H9 (cell line): ENCODE measurements around the gene ARHGAP24. TPM values are rescaled to one million over a fixed set of nuclear protein-coding genes. Genes with fewer than 3 reads are reported as not detected.

Experiments
- DNase-seq: peaks from one replicate; pipeline ENCODE4 v3.0.0-alpha.2; 2017
- H2AFZ ChIP-seq: one replicate; pipeline ENCODE4 v1.6.1; 2013; ENCODE audit warnings: mild to moderate bottlenecking, low read length, control low read depth, moderate library complexity
- H2AK5ac ChIP-seq: 2 replicates; pipeline ENCODE4 v1.6.1; 2013; ENCODE audit warnings: low read length, control low read depth, mixed read lengths; ENCODE audit not compliant: insufficient read length
- H2BK120ac ChIP-seq: one replicate; pipeline ENCODE4 v1.6.1; 2013; ENCODE audit warnings: low read depth, mild to moderate bottlenecking, low read length, control low read depth, inconsistent platforms; ENCODE audit not compliant: poor library complexity, severe bottlenecking
- H2BK12ac ChIP-seq: 2 replicates; pipeline ENCODE4 v1.6.1; 2013; ENCODE audit warnings: low read length, control low read depth, mixed read lengths, low read depth; ENCODE audit not compliant: insufficient read length
- H2BK15ac ChIP-seq: 2 replicates; pipeline ENCODE4 v1.6.1; 2013; ENCODE audit warnings: low read depth, low read length, control low read depth
- H2BK20ac ChIP-seq: one replicate; pipeline ENCODE4 v1.6.1; 2013; ENCODE audit warnings: low read depth, mild to moderate bottlenecking, low read length, control low read depth, inconsistent platforms; ENCODE audit not compliant: poor library complexity, severe bottlenecking
- H2BK5ac ChIP-seq: 2 replicates; pipeline ENCODE4 v1.6.1; 2013; ENCODE audit warnings: low read length, control low read depth, mixed read lengths; ENCODE audit not compliant: insufficient read length
- H3K14ac ChIP-seq: 2 replicates; pipeline ENCODE4 v1.6.1; 2013; ENCODE audit warnings: low read length, control low read depth; ENCODE audit not compliant: insufficient read depth
- H3K18ac ChIP-seq: 2 replicates; pipeline ENCODE4 v1.6.1; 2013; ENCODE audit warnings: low read depth, mild to moderate bottlenecking, mixed read lengths, low read length, control low read depth; ENCODE audit not compliant: insufficient read length
- H3K23ac ChIP-seq: 2 replicates; pipeline ENCODE4 v1.6.1; 2013; ENCODE audit warnings: low read length, control low read depth, mixed read lengths, low read depth; ENCODE audit not compliant: insufficient read length
- H3K23me2 ChIP-seq: 2 replicates; pipeline ENCODE4 v1.6.1; 2013; ENCODE audit warnings: low read depth, mild to moderate bottlenecking, mixed read lengths, low read length, control low read depth; ENCODE audit not compliant: insufficient read length, poor library complexity, severe bottlenecking
- H3K27ac ChIP-seq: 2 replicates; pipeline ENCODE4 v1.5.1; 2013; ENCODE audit warnings: low read length, control low read depth, mixed read lengths, low read depth; ENCODE audit not compliant: insufficient read length
- H3K27me3 ChIP-seq: 2 replicates; pipeline ENCODE4 v1.6.1; 2013; ENCODE audit warnings: low read length, control low read depth, inconsistent platforms; ENCODE audit not compliant: insufficient read depth
- H3K4ac ChIP-seq: 2 replicates; pipeline ENCODE4 v1.6.1; 2013; ENCODE audit warnings: low read depth, mild to moderate bottlenecking, control low read depth, inconsistent platforms, low read length, moderate library complexity
- H3K4me1 ChIP-seq: 2 replicates; pipeline ENCODE4 v1.6.1; 2013; ENCODE audit warnings: low read length, control low read depth, inconsistent platforms; ENCODE audit not compliant: insufficient read depth
- H3K4me2 ChIP-seq: 2 replicates; pipeline ENCODE4 v1.6.1; 2013; ENCODE audit warnings: low read length, control low read depth, mixed read lengths; ENCODE audit not compliant: insufficient read length, insufficient read depth
- H3K56ac ChIP-seq: 2 replicates; pipeline ENCODE4 v1.6.1; 2013; ENCODE audit warnings: low read depth, mild to moderate bottlenecking, mixed read lengths, low read length, control low read depth; ENCODE audit not compliant: insufficient read length
- H3K79me1 ChIP-seq: 2 replicates; pipeline ENCODE4 v1.6.1; 2013; ENCODE audit warnings: low read depth, mild to moderate bottlenecking, moderate library complexity, low read length, control low read depth, inconsistent platforms; ENCODE audit not compliant: insufficient read depth, poor library complexity, severe bottlenecking
- H3K79me2 ChIP-seq: 2 replicates; pipeline ENCODE4 v1.6.1; 2013; ENCODE audit warnings: low read length, control low read depth, inconsistent platforms; ENCODE audit not compliant: insufficient read depth
- H3K9ac ChIP-seq: 2 replicates; pipeline ENCODE4 v1.6.1; 2013; ENCODE audit warnings: low read length, control low read depth, mixed read lengths; ENCODE audit not compliant: insufficient read length; ENCODE audit errors: extremely low read depth
- H3K9me3 ChIP-seq: one replicate; pipeline ENCODE4 v1.6.1; 2013; ENCODE audit warnings: low read depth, low read length, inconsistent platforms; ENCODE audit not compliant: control insufficient read depth
- H3T11ph ChIP-seq: one replicate; pipeline ENCODE4 v1.6.1; 2013; ENCODE audit warnings: mild to moderate bottlenecking, low read length, control low read depth, inconsistent platforms
- H4K20me1 ChIP-seq: one replicate; pipeline ENCODE4 v1.6.1; 2013; ENCODE audit not compliant: control insufficient read depth, insufficient read length, insufficient read depth
- H4K5ac ChIP-seq: 2 replicates; pipeline ENCODE4 v1.6.1; 2013; ENCODE audit warnings: low read depth, mild to moderate bottlenecking, mixed read lengths, low read length, control low read depth; ENCODE audit not compliant: insufficient read length
- H4K8ac ChIP-seq: replicated peaks from 2 replicates; pipeline ENCODE4 v1.6.1; 2013; ENCODE audit warnings: low read length, control low read depth, mixed read lengths, low read depth; ENCODE audit not compliant: insufficient read length
- H4K91ac ChIP-seq: 2 replicates; pipeline ENCODE4 v1.6.1; 2013; ENCODE audit warnings: low read depth, mild to moderate bottlenecking, moderate library complexity, mixed read lengths, low read length, control low read depth; ENCODE audit not compliant: insufficient read length
- H3K27ac Mint-ChIP-seq, 3 experiments: 2 replicates in 2 of 3; 3 replicates in 1 of 3; pipeline ENCODE4 v1.8.0; 2020 to 2021; ENCODE audit warnings: mixed read lengths in 3 of 3, mild to moderate bottlenecking in 1 of 3, moderate library complexity in 1 of 3
- H3K27me3 Mint-ChIP-seq: 2 replicates; pipeline ENCODE4 v1.8.0; 2021; ENCODE audit warnings: low read depth, mild to moderate bottlenecking, moderate library complexity, mixed read lengths
- H3K36me3 Mint-ChIP-seq, 3 experiments: 2 replicates in 2 of 3; 3 replicates in 1 of 3; pipeline ENCODE4 v1.8.0; 2020 to 2021; ENCODE audit warnings: low read depth in 3 of 3, mixed read lengths in 3 of 3; ENCODE audit not compliant: insufficient read depth in 1 of 3
- H3K4me1 Mint-ChIP-seq, 2 experiments: 2 replicates each; pipeline ENCODE4 v1.8.0; 2020; ENCODE audit warnings: mixed read lengths in 2 of 2
- H3K4me3 Mint-ChIP-seq, 2 experiments: 2 replicates in 1 of 2; 3 replicates in 1 of 2; pipeline ENCODE4 v1.8.0; 2020 to 2021; ENCODE audit warnings: mild to moderate bottlenecking in 2 of 2, mixed read lengths in 2 of 2, moderate library complexity in 1 of 2
- H3K9me3 Mint-ChIP-seq, 2 experiments: 2 replicates in 1 of 2; 3 replicates in 1 of 2; pipeline ENCODE4 v1.8.0; 2020; ENCODE audit warnings: mild to moderate bottlenecking in 2 of 2, mixed read lengths in 2 of 2, moderate library complexity in 1 of 2
- total RNA-seq: library from RNA; stranded (reverse); gene quantifications from 2 replicates; pipeline ENCODE4 v1.2.1, GENCODE V29; 2021
- TF ChIP-seq, protein P1 (sequence below): fragments of 200-600 bp; sonication (generic); conservative IDR thresholded peaks from 3 replicates; pipeline ENCODE4 v1.8.0; 2021; ENCODE audit warnings: antibody characterized with exemption, mild to moderate bottlenecking

Gene ARHGAP24
- total RNA-seq, 1 experiment from 2014 or later, result 0.37 TPM

DNA sequence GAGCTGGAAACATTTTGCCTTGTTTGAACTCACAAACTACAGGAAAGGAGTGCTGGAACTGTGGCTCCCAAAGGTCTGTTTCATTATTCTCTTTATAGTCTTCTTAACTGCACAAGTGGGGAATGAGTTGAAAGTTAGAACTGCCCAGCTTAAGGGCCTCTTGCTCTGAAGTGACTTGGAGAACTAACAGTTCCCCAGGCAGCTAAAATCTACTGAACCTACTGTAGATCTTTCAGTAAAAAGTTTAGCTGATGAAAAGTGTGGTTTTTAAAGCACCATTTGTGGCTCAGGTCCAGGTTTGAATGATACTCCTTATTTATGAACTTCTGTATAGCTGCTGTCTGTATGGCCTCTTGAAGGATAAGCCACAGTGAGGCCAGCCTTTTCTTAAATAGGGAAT, 531.1 kb downstream of the ARHGAP24 start:
- H2BK12ac ChIP-seq, result no peak overlapping the region
- TF ChIP-seq, protein P1, sequence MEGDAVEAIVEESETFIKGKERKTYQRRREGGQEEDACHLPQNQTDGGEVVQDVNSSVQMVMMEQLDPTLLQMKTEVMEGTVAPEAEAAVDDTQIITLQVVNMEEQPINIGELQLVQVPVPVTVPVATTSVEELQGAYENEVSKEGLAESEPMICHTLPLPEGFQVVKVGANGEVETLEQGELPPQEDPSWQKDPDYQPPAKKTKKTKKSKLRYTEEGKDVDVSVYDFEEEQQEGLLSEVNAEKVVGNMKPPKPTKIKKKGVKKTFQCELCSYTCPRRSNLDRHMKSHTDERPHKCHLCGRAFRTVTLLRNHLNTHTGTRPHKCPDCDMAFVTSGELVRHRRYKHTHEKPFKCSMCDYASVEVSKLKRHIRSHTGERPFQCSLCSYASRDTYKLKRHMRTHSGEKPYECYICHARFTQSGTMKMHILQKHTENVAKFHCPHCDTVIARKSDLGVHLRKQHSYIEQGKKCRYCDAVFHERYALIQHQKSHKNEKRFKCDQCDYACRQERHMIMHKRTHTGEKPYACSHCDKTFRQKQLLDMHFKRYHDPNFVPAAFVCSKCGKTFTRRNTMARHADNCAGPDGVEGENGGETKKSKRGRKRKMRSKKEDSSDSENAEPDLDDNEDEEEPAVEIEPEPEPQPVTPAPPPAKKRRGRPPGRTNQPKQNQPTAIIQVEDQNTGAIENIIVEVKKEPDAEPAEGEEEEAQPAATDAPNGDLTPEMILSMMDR, result no peak
- no peak overlapping the region for H3K4me3 Mint-ChIP-seq
- H2BK20ac ChIP-seq, result no peak overlapping the region
- no peaks in the 10 kb centered on the region for H4K20me1 ChIP-seq
- H3K14ac ChIP-seq, result no peak overlapping the region
- no peaks in the 10 kb centered on the region for H3K9me3 Mint-ChIP-seq
- no peak overlapping the region for H3K56ac ChIP-seq
- no peaks in the 10 kb centered on the region for H3K27me3 ChIP-seq
- no peaks in the 10 kb centered on the region for H3K4me1 ChIP-seq
- H3K27me3 Mint-ChIP-seq, result no peaks in the 10 kb centered on the region
- H4K5ac ChIP-seq, result no peak overlapping the region
- H4K91ac ChIP-seq, result no peak overlapping the region
- no peaks in the 10 kb centered on the region for H3K79me1 ChIP-seq
- H3K9me3 ChIP-seq, result no peaks in the 10 kb centered on the region
- no peak for DNase-seq
- no peak overlapping the region for H3K27ac ChIP-seq
- no peaks in the 10 kb centered on the region for H3K4me1 Mint-ChIP-seq
- no peaks in the 10 kb centered on the region for H3K36me3 Mint-ChIP-seq
- H4K8ac ChIP-seq, result no peak overlapping the region
- no peak overlapping the region for H2BK15ac ChIP-seq
- H3K9ac ChIP-seq, result no peak overlapping the region
- no peak overlapping the region for H3K27ac Mint-ChIP-seq
- H3K79me2 ChIP-seq, result no peaks in the 10 kb centered on the region
- H3K23ac ChIP-seq, result no peak overlapping the region
- no peak overlapping the region for H2BK5ac ChIP-seq
- no peak overlapping the region for H3T11ph ChIP-seq
- no peak overlapping the region for H2AFZ ChIP-seq
- no peak overlapping the region for H2AK5ac ChIP-seq
- H3K4me2 ChIP-seq, result no peak overlapping the region
- H3K23me2 ChIP-seq, result no peaks in the 10 kb centered on the region
- H3K18ac ChIP-seq, result no peak overlapping the region
- H2BK120ac ChIP-seq, result no peak overlapping the region
- no peak overlapping the region for H3K4ac ChIP-seq
